Endothelial cell of umbilical vein (primary cell): ENCODE measurements around the gene RAB4A. TPM values are rescaled to one million over a fixed set of nuclear protein-coding genes. Genes with fewer than 3 reads are reported as not detected.

Experiments used
- BruUV-seq: library from RNA; stranded (reverse); fragments of 400-500 nt; replicated peaks from 2 replicates; lab custom pipeline; 2021; lab: Mats Ljungman, UMichigan
- CTCF ChIA-PET: fragments of 300-600, 350-600 bp; sonication (Branson Sonifier 250); formaldehyde crosslinking; loops from one replicate; lab custom pipeline; 2021; ENCODE audit warnings: antibody characterized with exemption, inconsistent platforms; lab: Charles Lee
- POLR2A ChIA-PET: fragments of 300-600, 350-600 bp; sonication (Branson Sonifier 250); formaldehyde crosslinking; loops from one replicate; lab custom pipeline; 2021; ENCODE audit warnings: antibody characterized with exemption, inconsistent platforms; lab: Charles Lee
- DNase-seq: peaks from one replicate; pipeline ENCODE4 v3.0.0-alpha.2; 2011; ENCODE audit warnings: low read depth, low spot score
- FAIRE-seq: peaks from 2 replicates; lab custom pipeline; 2011; peaks lifted over from hg19 to GRCh38; lab: Jason Lieb, UNC
- H2AFZ ChIP-seq: 2 replicates; pipeline ENCODE4 v1.6.0; 2012; ENCODE audit warnings: low read depth, low read length, control low read depth, inconsistent platforms
- H3K27ac ChIP-seq: 2 replicates; pipeline ENCODE4 v1.5.1; 2011; ENCODE audit warnings: low read depth, mild to moderate bottlenecking, control low read depth, low read length, moderate library complexity; ENCODE audit not compliant: insufficient read depth
- H3K27me3 ChIP-seq, 2 experiments: 2 replicates each; pipeline versions ENCODE4 v1.6.0 to v1.6.1; 2011; ENCODE audit warnings: low read length in 2 of 2, mixed read lengths in 1 of 2; ENCODE audit not compliant: control insufficient read depth in 2 of 2, insufficient read depth in 2 of 2
- H3K36me3 ChIP-seq, 2 experiments: 2 replicates in 1 of 2; 3 replicates in 1 of 2; pipeline ENCODE4 v1.5.1; 2011; ENCODE audit warnings: low read length in 2 of 2, mild to moderate bottlenecking in 1 of 2, moderate library complexity in 1 of 2; ENCODE audit not compliant: control insufficient read depth in 2 of 2, insufficient read depth in 2 of 2; ENCODE audit errors: extremely low read depth in 1 of 2
- H3K4me1 ChIP-seq: 3 replicates; pipeline ENCODE4 v1.5.1; 2011; ENCODE audit warnings: mild to moderate bottlenecking, low read length; ENCODE audit not compliant: control insufficient read depth, insufficient read depth; ENCODE audit errors: extremely low read depth
- H3K4me2 ChIP-seq: 2 replicates; pipeline ENCODE4 v1.6.1; 2011; ENCODE audit warnings: low read length, control low read depth, mixed read lengths; ENCODE audit not compliant: insufficient read depth
- H3K4me3 ChIP-seq, 3 experiments: fragments of 200-600 bp in 1 of 3; sonication (generic), shearing (Covaris generic) in 1 of 3; replicated peaks in 1 of 3; 2 replicates each; pipeline ENCODE4 v1.5.1; 2011 to 2016; ENCODE audit warnings: control low read depth in 3 of 3, low read length in 3 of 3, mild to moderate bottlenecking in 2 of 3, inconsistent platforms in 1 of 3, low read depth in 1 of 3, moderate library complexity in 1 of 3; ENCODE audit not compliant: insufficient read depth in 1 of 3
- H3K79me2 ChIP-seq: 2 replicates; pipeline ENCODE4 v1.6.0; 2012; ENCODE audit warnings: low read length, inconsistent platforms; ENCODE audit not compliant: control insufficient read depth, insufficient read depth
- H3K9ac ChIP-seq: replicated peaks from 2 replicates; pipeline ENCODE3; 2011; ENCODE audit warnings: low read length, control low read depth; ENCODE audit not compliant: insufficient read depth; ENCODE audit errors: extremely low read depth
- H3K9me1 ChIP-seq: replicated peaks from 3 replicates; pipeline ENCODE4 v1.6.0; 2011; ENCODE audit warnings: mild to moderate bottlenecking, low read length; ENCODE audit not compliant: control insufficient read depth, insufficient read depth; ENCODE audit errors: extremely low read depth
- H3K9me3 ChIP-seq: replicated peaks from 2 replicates; pipeline ENCODE4 v1.5.1; 2012; ENCODE audit warnings: low read length, inconsistent platforms; ENCODE audit not compliant: control insufficient read depth, insufficient read depth
- H4K20me1 ChIP-seq: replicated peaks from 2 replicates; pipeline ENCODE3; 2011; ENCODE audit warnings: mild to moderate bottlenecking, low read length; ENCODE audit not compliant: control insufficient read depth, insufficient read depth; ENCODE audit errors: extremely low read depth
- CTCF ChIP-seq, 2 donors: IDR thresholded peaks; 1 replicate in 1 of 2; 2 replicates in 1 of 2; pipeline ENCODE4 v1.5.1; 2011; ENCODE audit warnings: low read length in 2 of 2, mild to moderate bottlenecking in 2 of 2, moderate library complexity in 2 of 2, control low read depth in 1 of 2, inconsistent platforms in 1 of 2, low read depth in 1 of 2; ENCODE audit not compliant: insufficient read depth in 1 of 2; ENCODE audit errors: extremely low read depth in 1 of 2
- EZH2 ChIP-seq: IDR thresholded peaks from 2 replicates; pipeline ENCODE4 v1.6.1; 2012; ENCODE audit warnings: borderline replicate concordance, low read depth, mild to moderate bottlenecking, moderate library complexity, low read length, inconsistent platforms; ENCODE audit not compliant: severe bottlenecking
- FOS ChIP-seq: IDR thresholded peaks from 2 replicates; pipeline ENCODE4 v1.6.1; 2011; ENCODE audit warnings: mild to moderate bottlenecking, low read length, moderate library complexity, borderline replicate concordance; ENCODE audit not compliant: insufficient read depth
- GATA2 ChIP-seq: IDR thresholded peaks from 2 replicates; pipeline ENCODE4 v1.7.0; 2011; ENCODE audit warnings: low read depth, mild to moderate bottlenecking, moderate library complexity, mixed read lengths, low read length; ENCODE audit not compliant: insufficient read length, insufficient read depth
- JUN ChIP-seq: IDR thresholded peaks from 2 replicates; pipeline ENCODE4 v1.6.1; 2011; ENCODE audit warnings: borderline replicate concordance, low read depth; ENCODE audit not compliant: insufficient read length, insufficient read depth
- MAX ChIP-seq: IDR thresholded peaks from 2 replicates; pipeline ENCODE4 v1.6.1; 2011; ENCODE audit not compliant: insufficient read depth, insufficient read length
- MYC ChIP-seq: IDR thresholded peaks from one replicate; pipeline ENCODE4 v1.6.1; 2011; ENCODE audit warnings: mild to moderate bottlenecking, low read depth, low read length
- POLR2A ChIP-seq: IDR thresholded peaks from 2 replicates; pipeline ENCODE4 v1.6.1; 2012; ENCODE audit warnings: low read depth, mild to moderate bottlenecking, control low read depth, low read length
- POLR2AphosphoS5 ChIP-seq: IDR thresholded peaks from 2 replicates; pipeline ENCODE4 v1.6.1; 2012; ENCODE audit warnings: low read depth, mild to moderate bottlenecking, control low read depth, low read length, moderate library complexity; ENCODE audit not compliant: insufficient read depth
- dilution Hi-C: fragments of 300-500 bp; cut with MboI; formaldehyde crosslinking; loops from one replicate; pipeline ENCODE4 v1.15.0; 2019; ENCODE audit warnings: low sequenced_read_pairs; ENCODE audit not compliant: extremely low pct_ligation_motif_present
- intact Hi-C: fragments of 100-400 bp; cut with micrococcal nuclease; formaldehyde crosslinking; loops from one replicate; pipeline ENCODE4 v1.10.0; 2022
- polyA plus RNA-seq, 4 experiments: library from polyadenylated mRNA; depleted of rRNA in 3 of 4; stranded (reverse) in 3 of 4; unstranded in 1 of 4; fragments of >200 nt; gene quantifications; 2 replicates each; pipeline versions ENCODE4 v1.2.1 to v1.2.3, GENCODE V29; 2011 to 2012; ENCODE audit warnings: missing spikeins in 1 of 4
- total RNA-seq: library from RNA; stranded (reverse); gene quantifications from 2 replicates; pipeline ENCODE4 v1.2.3, GENCODE V29; 2021

Gene RAB4A
- total and polyA plus RNA-seq, 2 donors (not counting 3 experiments of a cell fraction or from before 2014, with no cell fraction given) = 14.8 to 52.9 TPM

- no peak for TF ChIP-seq POLR2A
- no peak for TF ChIP-seq MAX
- no peak for TF ChIP-seq POLR2AphosphoS5
- TF ChIP-seq JUN = no peak
- TF ChIP-seq EZH2 = no peak
- no peak for TF ChIP-seq GATA2
- no peak for TF ChIP-seq CTCF (IDR thresholded peaks at IDR 0.05; ENCODE audit: extremely low read depth in 1 of 2, insufficient read depth in 1 of 2, low read depth in 1 of 2, low read length in 2 of 2)
- TF ChIP-seq FOS = no peak
- no peak for TF ChIP-seq MYC
- Histone ChIP-seq H3K4me2 (no peak overlapping the region), H4K20me1 (no peaks in the 10 kb centered on the region), H3K9ac (no peak overlapping the region), H3K79me2 (no peaks in the 10 kb centered on the region), H3K27ac (no peak overlapping the region), H3K4me1 (no peaks in the 10 kb centered on the region), H3K4me3 (no peak overlapping the region), H2AFZ (no peak overlapping the region), H3K36me3 (no peaks in the 10 kb centered on the region), H3K9me3 (no peaks in the 10 kb centered on the region), H3K27me3 (no peaks in the 10 kb centered on the region), H3K9me1 (no peaks in the 10 kb centered on the region)
- CTCF ChIA-PET = no interaction called here
- FAIRE-seq = no peak
- intact Hi-C loops (no loop called here), dilution Hi-C loops (no loop called here)
- no TSS peak for BruUV-seq
- DNase-seq = peak; percentile 7
- POLR2A ChIA-PET = no interaction called here
These were observed 47.1 kb downstream of the RAB4A start for GRCh38 chr1:229318056-229318455.
